Endodermal cell (in vitro differentiated cells): Measurements from ENCODE around the gene RIPPLY1. TPM values are rescaled to one million over a fixed set of nuclear protein-coding genes. Genes with fewer than 3 reads are reported as not detected.

Experiments used
- DNase-seq: peaks from one replicate; pipeline ENCODE4 v3.0.0-alpha.2; 2017
- H3K27ac ChIP-seq: 2 replicates; pipeline ENCODE4 v1.5.1; 2013; ENCODE audit warnings: mild to moderate bottlenecking, low read depth, low read length, moderate library complexity
- H3K27me3 ChIP-seq: 2 replicates; pipeline ENCODE4 v1.6.1; 2013; ENCODE audit warnings: mild to moderate bottlenecking, low read length, moderate library complexity; ENCODE audit not compliant: insufficient read depth, control insufficient read depth, poor library complexity, severe bottlenecking
- H3K36me3 ChIP-seq: 2 replicates; pipeline ENCODE4 v1.7.0; 2013; ENCODE audit warnings: mild to moderate bottlenecking, low read length, moderate library complexity; ENCODE audit not compliant: control insufficient read depth, insufficient read depth
- H3K4me1 ChIP-seq: one replicate; pipeline ENCODE4 v1.7.0; 2013; ENCODE audit warnings: low read length; ENCODE audit not compliant: control insufficient read depth, insufficient read depth
- H3K4me3 ChIP-seq: 2 replicates; pipeline ENCODE4 v1.5.1; 2013; ENCODE audit warnings: mild to moderate bottlenecking, low read length, moderate library complexity
- H3K9ac ChIP-seq: 2 replicates; pipeline ENCODE4 v1.6.1; 2013; ENCODE audit warnings: mild to moderate bottlenecking, low read length, moderate library complexity; ENCODE audit not compliant: poor library complexity, severe bottlenecking; ENCODE audit errors: extremely low read depth
- H3K9me3 ChIP-seq: 2 replicates; pipeline ENCODE4 v1.6.1; 2013; ENCODE audit warnings: mild to moderate bottlenecking, low read length, moderate library complexity; ENCODE audit not compliant: control insufficient read depth
- H3K27ac Mint-ChIP-seq: 2 replicates; pipeline ENCODE4 v1.8.0; 2020; ENCODE audit warnings: mixed read lengths
- H3K27me3 Mint-ChIP-seq: 2 replicates; pipeline ENCODE4 v1.8.0; 2021; ENCODE audit warnings: mild to moderate bottlenecking, mixed read lengths; ENCODE audit not compliant: insufficient read depth
- H3K36me3 Mint-ChIP-seq: 2 replicates; pipeline ENCODE4 v1.8.0; 2020; ENCODE audit warnings: low read depth, mixed read lengths
- H3K4me1 Mint-ChIP-seq: 2 replicates; pipeline ENCODE4 v1.8.0; 2020; ENCODE audit warnings: mixed read lengths
- H3K4me3 Mint-ChIP-seq: 2 replicates; pipeline ENCODE4 v1.8.0; 2020; ENCODE audit warnings: mild to moderate bottlenecking, moderate library complexity, mixed read lengths
- H3K9me3 Mint-ChIP-seq: 2 replicates; pipeline ENCODE4 v1.8.0; 2020; ENCODE audit warnings: mild to moderate bottlenecking, mixed read lengths
- CTCF ChIP-seq: fragments of 200-600 bp; sonication (generic); conservative IDR thresholded peaks from 2 replicates; pipeline ENCODE4 v1.5.0; 2021; ENCODE audit warnings: antibody characterized with exemption, mild to moderate bottlenecking
- WGBS, 2 experiments: methylation state at CpG; one replicate each; pipeline versions ENCODE4 v1.1.5 to v1.1.7; 2013; ENCODE audit warnings: missing lambda C conversion rate in 2 of 2, mixed read lengths in 1 of 2; ENCODE audit not compliant: insufficient coverage in 1 of 2, insufficient read length in 1 of 2; 5-methylcytosine and 5-hydroxymethylcytosine counted together
- total RNA-seq, 2 donors: library from RNA; stranded (reverse); fragmentation: NEBNext Ultra II Directional in 1 of 2; extraction: Animal tissue kit (Norgen Biotek cat#: 25700) in 1 of 2; gene quantifications; 2 replicates in 1 of 2; 3 replicates in 1 of 2; pipeline ENCODE4 v1.2.1, GENCODE V29; 2021

The RIPPLY1 gene
- total RNA-seq, 2 donors from 2014 or later, result not detected

GRCh38 chrX:106948641-106949040 lies 45.5 kb upstream of the RIPPLY1 start:
- Histone ChIP-seq H3K27ac (no peak overlapping the region), H3K9me3 (no peaks in the 10 kb centered on the region), H3K9ac (no peak overlapping the region), H3K36me3 (no peaks in the 10 kb centered on the region), H3K4me3 (no peak overlapping the region), H3K4me1 (no peaks in the 10 kb centered on the region), H3K27me3 (no peaks in the 10 kb centered on the region)
- Mint-ChIP-seq H3K27ac (no peak overlapping the region), H3K27me3 (no peaks in the 10 kb centered on the region), H3K36me3 (no peaks in the 10 kb centered on the region), H3K4me1 (no peaks in the 10 kb centered on the region), H3K9me3 (peaks cover 25% of the 10 kb centered on the region), H3K4me3 (no peak overlapping the region)
- DNase-seq, result no peak
- TF ChIP-seq CTCF, result no peak
- WGBS, 2 experiments, result 96 to 100% methylated on average over 2 to 3 of the region's 3 CpGs

- H3K27me3 ChIP-seq, result no peaks in the 10 kb centered on the region
- 88% methylated on average over 3 of the region's 3 CpGs; no CpG with 5 or more reads in 1 of the 2 experiments for WGBS, 2 experiments
Observed at GRCh38 chrX:106946464-106946863, 43.3 kb upstream of the RIPPLY1 start.

GRCh38 chrX:106940068-106940467 lies 36.9 kb upstream of the RIPPLY1 start:
- Histone ChIP-seq H3K4me3 (no peak overlapping the region), H3K9me3 (no peaks in the 10 kb centered on the region), H3K27me3 (no peaks in the 10 kb centered on the region), H3K27ac (no peak overlapping the region), H3K36me3 (no peaks in the 10 kb centered on the region), H3K9ac (no peak overlapping the region), H3K4me1 (no peaks in the 10 kb centered on the region)
- no peak for TF ChIP-seq CTCF
- Mint-ChIP-seq H3K36me3 (no peaks in the 10 kb centered on the region), H3K4me3 (no peak overlapping the region), H3K4me1 (peaks cover 8% of the 10 kb centered on the region), H3K27me3 (no peaks in the 10 kb centered on the region), H3K27ac (no peak overlapping the region), H3K9me3 (peaks cover 31% of the 10 kb centered on the region)
- no peak for DNase-seq
- WGBS, 2 experiments, result no CpG with 5 or more reads among the region's 1 CpG

More at GRCh38 chrX:106946464-106946863, 43.3 kb upstream of the RIPPLY1 start:
- Mint-ChIP-seq H3K4me1 (peaks cover 4% of the 10 kb centered on the region), H3K9me3 (peaks cover 30% of the 10 kb centered on the region), H3K4me3 (no peak overlapping the region), H3K36me3 (no peaks in the 10 kb centered on the region), H3K27ac (no peak overlapping the region), H3K27me3 (no peaks in the 10 kb centered on the region)
- no peak overlapping the region for H3K9ac ChIP-seq
- no peak overlapping the region for H3K4me3 ChIP-seq
- DNase-seq, result no peak
- H3K27ac ChIP-seq, result no peak overlapping the region
- H3K36me3 ChIP-seq, result no peaks in the 10 kb centered on the region
- no peaks in the 10 kb centered on the region for H3K4me1 ChIP-seq
- TF ChIP-seq CTCF, result no peak
- no peaks in the 10 kb centered on the region for H3K9me3 ChIP-seq
